H1 (cell line): ENCODE measurements around the gene KNDC1. TPM values are rescaled to one million over a fixed set of nuclear protein-coding genes. Genes with fewer than 3 reads are reported as not detected.

ENCODE experiments used
- CTCF ChIA-PET: fragments of 300-600 bp; sonication (Branson Sonifier 250); formaldehyde crosslinking; loops from one replicate; lab custom pipeline; 2021; ENCODE audit not compliant: partially characterized antibody; lab: Charles Lee
- POLR2A ChIA-PET: fragments of 300-600 bp; sonication (Branson Sonifier 250); formaldehyde crosslinking; loops from one replicate; lab custom pipeline; 2021; ENCODE audit warnings: inconsistent platforms; ENCODE audit not compliant: partially characterized antibody; lab: Charles Lee
- DNase-seq, 2 experiments: peaks; one replicate each; pipeline versions ENCODE4 v3.0.0 to v3.0.0-alpha.2; 2010 to 2022; ENCODE audit warnings: low spot score in 2 of 2, low read depth in 1 of 2, mixed read lengths in 1 of 2
- FAIRE-seq: peaks from 2 replicates; lab custom pipeline; 2011; peaks lifted over from hg19 to GRCh38; lab: Jason Lieb, UNC
- H2AFZ ChIP-seq: 2 replicates; pipeline ENCODE4 v1.8.1; 2012; ENCODE audit warnings: low read length, inconsistent platforms
- H2AK5ac ChIP-seq: 2 replicates; pipeline ENCODE4 v1.6.1; 2013; ENCODE audit warnings: low read depth, low read length
- H2BK120ac ChIP-seq: replicated peaks from 2 replicates; pipeline ENCODE3; 2013; ENCODE audit warnings: low read depth, low read length, inconsistent platforms
- H2BK12ac ChIP-seq: 2 replicates; pipeline ENCODE4 v1.6.1; 2013; ENCODE audit warnings: low read depth, low read length
- H2BK15ac ChIP-seq: 2 replicates; pipeline ENCODE4 v1.6.1; 2013; ENCODE audit warnings: low read length
- H2BK20ac ChIP-seq: 2 replicates; pipeline ENCODE4 v1.6.1; 2013; ENCODE audit warnings: low read length
- H2BK5ac ChIP-seq: 2 replicates; pipeline ENCODE4 v1.6.1; 2013; ENCODE audit warnings: low read depth, low read length
- H3K14ac ChIP-seq: 2 replicates; pipeline ENCODE4 v1.6.1; 2013; ENCODE audit warnings: inconsistent platforms; ENCODE audit not compliant: insufficient read length
- H3K18ac ChIP-seq: 2 replicates; pipeline ENCODE4 v1.6.1; 2013; ENCODE audit warnings: low read length; ENCODE audit errors: extremely low read depth
- H3K23ac ChIP-seq: 2 replicates; pipeline ENCODE4 v1.6.1; 2013; ENCODE audit warnings: inconsistent platforms; ENCODE audit not compliant: insufficient read length
- H3K23me2 ChIP-seq: 2 replicates; pipeline ENCODE4 v1.6.1; 2013; ENCODE audit warnings: low read depth, low read length
- H3K27ac ChIP-seq: 2 replicates; pipeline ENCODE4 v1.6.1; 2011; ENCODE audit warnings: low read depth, low read length, inconsistent platforms
- H3K27me3 ChIP-seq, 4 experiments: replicated peaks in 1 of 4; 1 replicate in 1 of 4; 2 replicates in 3 of 4; pipeline versions ENCODE4 v1.6.1 to v1.8.1; 2011 to 2013; ENCODE audit warnings: low read length in 3 of 4, mild to moderate bottlenecking in 3 of 4, inconsistent platforms in 2 of 4, mixed read lengths in 2 of 4, moderate library complexity in 1 of 4; ENCODE audit not compliant: control insufficient read depth in 3 of 4, insufficient read depth in 3 of 4; ENCODE audit errors: extremely low read depth in 1 of 4
- H3K36me3 ChIP-seq, 4 experiments: 2 replicates each; pipeline versions ENCODE4 v1.6.1 to v1.8.1; 2011 to 2013; ENCODE audit warnings: mild to moderate bottlenecking in 4 of 4, low read length in 3 of 4, moderate library complexity in 2 of 4, control low read depth in 1 of 4, inconsistent platforms in 1 of 4; ENCODE audit not compliant: insufficient read depth in 4 of 4, control insufficient read depth in 2 of 4
- H3K4ac ChIP-seq: replicated peaks from 2 replicates; pipeline ENCODE3; 2013; ENCODE audit warnings: low read length, low read depth, mixed read lengths, inconsistent platforms; ENCODE audit not compliant: insufficient read length
- H3K4me1 ChIP-seq, 4 experiments: replicated peaks in 1 of 4; 1 replicate in 1 of 4; 2 replicates in 3 of 4; pipeline versions ENCODE4 v1.6.1 to v1.8.1; 2011 to 2013; ENCODE audit warnings: low read length in 3 of 4, inconsistent platforms in 2 of 4, mixed read lengths in 1 of 4; ENCODE audit not compliant: insufficient read depth in 4 of 4, control insufficient read depth in 3 of 4
- H3K4me2 ChIP-seq, 2 experiments: 2 replicates each; pipeline versions ENCODE4 v1.6.1 to v1.8.1; 2011 to 2013; ENCODE audit warnings: low read depth in 2 of 2, low read length in 2 of 2, control low read depth in 1 of 2, inconsistent platforms in 1 of 2, mild to moderate bottlenecking in 1 of 2; ENCODE audit not compliant: insufficient read depth in 1 of 2
- H3K4me3 ChIP-seq, 4 experiments: fragments of 200-600, 300-600 bp in 1 of 4; sonication (generic), shearing (Covaris generic), sonication (Bioruptor Twin) in 1 of 4; 2 replicates each; pipeline versions ENCODE4 v1.5.1 to v1.8.1; 2011 to 2016; ENCODE audit warnings: low read length in 4 of 4, low read depth in 3 of 4, control low read depth in 2 of 4, inconsistent platforms in 2 of 4, mild to moderate bottlenecking in 2 of 4, mixed read lengths in 1 of 4, moderate library complexity in 1 of 4; ENCODE audit not compliant: insufficient read depth in 2 of 4; ENCODE audit errors: extremely low read depth in 1 of 4
- H3K56ac ChIP-seq: replicated peaks from 2 replicates; pipeline ENCODE3; 2013; ENCODE audit warnings: low read depth, mild to moderate bottlenecking, mixed read lengths, low read length, inconsistent platforms; ENCODE audit not compliant: insufficient read length
- H3K79me1 ChIP-seq: 2 replicates; pipeline ENCODE4 v1.6.1; 2013; ENCODE audit warnings: low read depth, low read length, control low read depth
- H3K79me2 ChIP-seq, 2 experiments: 2 replicates each; pipeline versions ENCODE4 v1.6.1 to v1.8.1; 2012 to 2013; ENCODE audit warnings: low read length in 2 of 2, mild to moderate bottlenecking in 2 of 2, inconsistent platforms in 1 of 2; ENCODE audit not compliant: insufficient read depth in 2 of 2, control insufficient read depth in 1 of 2
- H3K9ac ChIP-seq, 4 experiments: replicated peaks in 1 of 4; 1 replicate in 1 of 4; 2 replicates in 3 of 4; pipeline versions ENCODE4 v1.6.1 to v1.8.1; 2011 to 2013; ENCODE audit warnings: low read depth in 3 of 4, low read length in 3 of 4, control low read depth in 2 of 4, mild to moderate bottlenecking in 2 of 4, moderate library complexity in 2 of 4, inconsistent platforms in 1 of 4; ENCODE audit errors: extremely low read depth in 1 of 4
- H3K9me3 ChIP-seq, 2 experiments: 2 replicates each; pipeline versions ENCODE4 v1.6.1 to v1.8.1; 2012 to 2013; ENCODE audit warnings: mild to moderate bottlenecking in 2 of 2, moderate library complexity in 2 of 2, control low read depth in 1 of 2, inconsistent platforms in 1 of 2, low read depth in 1 of 2, low read length in 1 of 2, mixed read lengths in 1 of 2; ENCODE audit not compliant: insufficient read depth in 2 of 2
- H4K20me1 ChIP-seq, 2 experiments: replicated peaks in 1 of 2; 2 replicates each; pipeline versions ENCODE3 to v1.8.1; 2011 to 2013; ENCODE audit warnings: inconsistent platforms in 2 of 2, low read length in 2 of 2, mild to moderate bottlenecking in 1 of 2; ENCODE audit not compliant: insufficient read depth in 2 of 2, control insufficient read depth in 1 of 2
- H4K5ac ChIP-seq: 2 replicates; pipeline ENCODE4 v1.6.1; 2013; ENCODE audit warnings: low read length, low read depth, mixed read lengths, inconsistent platforms; ENCODE audit not compliant: insufficient read length
- H4K8ac ChIP-seq: 2 replicates; pipeline ENCODE4 v1.8.0; 2013; ENCODE audit warnings: mild to moderate bottlenecking, moderate library complexity, low read length, inconsistent platforms; ENCODE audit not compliant: insufficient read depth; ENCODE audit errors: extremely low read depth
- H4K91ac ChIP-seq: replicated peaks from 2 replicates; pipeline ENCODE3; 2013; ENCODE audit warnings: low read length, mixed read lengths, inconsistent platforms; ENCODE audit not compliant: insufficient read length
- CBX8 ChIP-seq: fragments of 300-800, 300-1000 bp; sonication (generic); IDR thresholded peaks from 2 replicates; pipeline ENCODE4 v1.7.1; 2016; ENCODE audit warnings: low read depth, low read length, borderline replicate concordance
- E2F6 ChIP-seq: IDR thresholded peaks from 2 replicates; pipeline ENCODE4 v1.6.1; 2012; ENCODE audit warnings: inconsistent platforms
- GTF2F1 ChIP-seq: IDR thresholded peaks from 2 replicates; pipeline ENCODE4 v1.6.1; 2012; ENCODE audit warnings: low read depth, low read length, improper control_type of control experiment, borderline replicate concordance
- SP4 ChIP-seq: IDR thresholded peaks from 2 replicates; pipeline ENCODE4 v1.6.1; 2012; ENCODE audit warnings: low read length, inconsistent platforms
- WGBS, 2 experiments: shearing (Covaris generic) in 1 of 2; methylation state at CpG; one replicate each; pipeline versions ENCODE4 v1.1.6 to v1.1.7; 2013 to 2015; ENCODE audit warnings: low lambda C conversion rate in 2 of 2, mixed read lengths in 2 of 2, inconsistent platforms in 1 of 2, low coverage in 1 of 2, missing lambda C conversion rate in 1 of 2; ENCODE audit not compliant: insufficient replicate concordance in 2 of 2, insufficient coverage in 1 of 2, insufficient read length in 1 of 2; ENCODE audit errors: extremely low coverage in 1 of 2, missing lambda C conversion rate in 1 of 2; 5-methylcytosine and 5-hydroxymethylcytosine counted together
- polyA plus RNA-seq, 7 experiments: library from polyadenylated mRNA; depleted of rRNA in 3 of 7; stranded (reverse) in 5 of 7; unstranded in 2 of 7; fragments of >200 nt in 5 of 7; fragments of 200-250 nt in 2 of 7; gene quantifications; 1 replicate in 5 of 7; 2 replicates in 1 of 7; 4 replicates in 1 of 7; pipeline versions ENCODE4 v1.2.1 to v1.2.3, GENCODE V29; 2011 to 2013; ENCODE audit warnings: missing spikeins in 2 of 7, mixed read lengths in 2 of 7
- total RNA-seq: library from RNA; stranded (reverse); fragmentation: NEBNext Ultra II Directional; extraction: Animal tissue kit (Norgen Biotek cat#: 25700); gene quantifications from 2 replicates; pipeline ENCODE4 v1.2.1, GENCODE V29; 2021

Gene KNDC1
- total and polyA plus RNA-seq, 2 of the 8 experiments (the other 6 are each of a cell fraction or from before 2014, with no cell fraction given), result 7.5 to 16.7 TPM

DNA sequence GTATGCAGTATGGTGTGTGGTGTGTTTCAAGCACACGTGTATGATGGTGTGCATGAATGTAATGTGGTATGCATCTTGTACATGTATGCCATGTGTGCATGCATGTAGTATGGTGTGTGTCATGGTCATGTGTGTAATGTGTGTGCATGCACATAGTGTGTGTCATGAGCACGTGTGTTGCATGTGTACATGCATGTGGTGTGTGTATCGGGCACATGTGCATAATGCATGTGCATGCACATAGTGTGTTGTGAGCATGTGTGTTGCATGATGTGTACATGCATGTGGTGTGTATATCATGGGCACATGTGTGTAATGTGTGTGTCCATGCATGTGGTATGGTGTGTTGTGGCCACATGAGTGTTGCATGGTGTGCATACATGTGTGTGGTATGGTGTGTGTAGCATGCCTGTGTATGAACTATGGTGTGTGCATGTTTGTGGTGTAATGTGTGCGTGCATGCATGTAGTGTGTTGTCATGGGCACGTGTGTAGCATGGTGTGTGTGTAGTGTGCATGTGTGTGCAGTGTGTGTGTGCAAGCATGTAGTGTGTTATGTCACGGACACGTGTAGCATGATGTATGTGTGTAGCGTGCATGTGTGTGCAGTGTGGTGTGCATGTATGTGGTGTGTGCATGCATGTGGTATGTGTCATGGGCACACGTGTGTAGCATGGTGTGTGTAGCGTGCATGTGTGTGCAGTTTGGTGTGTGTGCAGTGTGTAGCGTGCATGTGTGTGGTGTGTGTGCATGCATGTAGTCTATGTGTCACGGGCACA is 17.6 kb downstream of the KNDC1 start:
- H3K18ac ChIP-seq, result no peak overlapping the region
- POLR2A ChIA-PET, result interaction anchor here (1.0 to 1.5 kb wide), 2 partner anchors 10 kb away, joined by 4 read pairs; no protein-coding TSS in a partner anchor
- FAIRE-seq, result peak; percentile 52

More for the DNA sequence above, 17.6 kb downstream of the KNDC1 start:
- H4K5ac ChIP-seq, result no peak overlapping the region
- H4K20me1 ChIP-seq, result peaks cover 0 to 20% of the 10 kb centered on the region in 2 experiments
- DNase-seq, result no peak
- no peak overlapping the region for H3K4me3 ChIP-seq
- H3K4me2 ChIP-seq, result no peak overlapping the region
- TF ChIP-seq E2F6 (no peak), CBX8 (no peak), SP4 (no peak), GTF2F1 (no peak)
- H3K79me2 ChIP-seq, result no peaks in the 10 kb centered on the region
- H3K27me3 ChIP-seq, result no peaks in the 10 kb centered on the region
- peak overlapping the region; percentile 98 for H3K14ac ChIP-seq
- peaks cover 14 to 17% of the 10 kb centered on the region in 2 experiments for H3K9me3 ChIP-seq
- no peak overlapping the region; a peak in 1 of 7 replicates for H3K9ac ChIP-seq
- peaks cover 26% of the 10 kb centered on the region for H3K23me2 ChIP-seq
- peak overlapping the region; percentile 64 for H2BK120ac ChIP-seq
- H3K4ac ChIP-seq, result peak overlapping the region; percentile 96
- peaks cover 0 to 5% (median 0%) of the 10 kb centered on the region in 4 experiments; a peak in 1 of 8 replicates for H3K36me3 ChIP-seq
- H3K23ac ChIP-seq, result peak overlapping the region; percentile 97
- H3K56ac ChIP-seq, result no peak overlapping the region
- no peaks in the 10 kb centered on the region for H3K4me1 ChIP-seq
- peak overlapping the region; percentile 3; the same call in 1 of the 2 replicates for H2BK20ac ChIP-seq
- WGBS, 2 experiments, result 92% methylated on average over 12 of the region's 12 CpGs; no CpG with 5 or more reads in 1 of the 2 experiments
- H3K79me1 ChIP-seq, result no peaks in the 10 kb centered on the region; the same call in 1 of the 2 replicates
- CTCF ChIA-PET, result no interaction called here
- peak overlapping the region; percentile 40; the same call in 1 of the 2 replicates for H2BK12ac ChIP-seq
- H4K8ac ChIP-seq, result no peak overlapping the region
- no peak overlapping the region for H2AFZ ChIP-seq
- peak overlapping the region; percentile 63; the same call in 1 of the 2 replicates for H2BK5ac ChIP-seq
- H4K91ac ChIP-seq, result peak overlapping the region; percentile 96
- H2BK15ac ChIP-seq, result peak overlapping the region; percentile 21; the same call in 1 of the 2 replicates
- peak overlapping the region; percentile 68; the same call in 1 of the 2 replicates for H2AK5ac ChIP-seq
- H3K27ac ChIP-seq, result no peak overlapping the region; the same call in 1 of the 2 replicates
